ENCODE measurements around the gene BMPER.
A peak's percentile ranks its signal among the peaks of the same experiment; 100 is the strongest.

BMPER gene

GRCh38 chr7:34019301-34019790 is 114.0 kb downstream of the BMPER start:
- no peaks in the 10 kb centered on the region for H3K27me3 ChIP-seq (ENCODE audit: insufficient read depth, low read depth, severe bottlenecking)
- H3K9me3 ChIP-seq (ENCODE audit: severe bottlenecking), result no peaks in the 10 kb centered on the region
- no peak for DNase-seq
- H3K27ac ChIP-seq, result no peak overlapping the region
- H3K4me3 ChIP-seq (ENCODE audit: low read depth, low read length), result no peak overlapping the region
- TF ChIP-seq CTCF (IDR thresholded peaks at IDR 0.05; ENCODE audit: low read depth, low read length), result no peak
- H3K36me3 ChIP-seq, result no peaks in the 10 kb centered on the region

GRCh38 chr7:34022626-34023025 is 117.3 kb downstream of the BMPER start:
- no peaks in the 10 kb centered on the region for H3K36me3 ChIP-seq
- no peaks in the 10 kb centered on the region for H3K27me3 ChIP-seq (ENCODE audit: insufficient read depth, low read depth, severe bottlenecking)
- no peak for TF ChIP-seq CTCF (IDR thresholded peaks at IDR 0.05; ENCODE audit: low read depth, low read length)
- no peaks in the 10 kb centered on the region for H3K9me3 ChIP-seq (ENCODE audit: severe bottlenecking)
- DNase-seq, result no peak
- H3K4me3 ChIP-seq (ENCODE audit: low read depth, low read length), result no peak overlapping the region
- no peak overlapping the region for H3K27ac ChIP-seq

GRCh38 chr7:34025600-34025999 is 120.3 kb downstream of the BMPER start:
- Histone ChIP-seq H3K27ac (no peak overlapping the region), H3K9me3 (ENCODE audit: severe bottlenecking) (no peaks in the 10 kb centered on the region), H3K4me3 (ENCODE audit: low read depth, low read length) (no peak overlapping the region), H3K27me3 (ENCODE audit: insufficient read depth, low read depth, severe bottlenecking) (no peaks in the 10 kb centered on the region), H3K36me3 (no peaks in the 10 kb centered on the region)
- DNase-seq, result no peak
- TF ChIP-seq CTCF (IDR thresholded peaks at IDR 0.05; ENCODE audit: low read depth, low read length), result no peak

GRCh38 chr7:34026481-34027190 is 121.3 kb downstream of the BMPER start:
- Histone ChIP-seq H3K4me3 (ENCODE audit: low read depth, low read length) (no peak overlapping the region), H3K27me3 (ENCODE audit: insufficient read depth, low read depth, severe bottlenecking) (no peaks in the 10 kb centered on the region), H3K27ac (no peak overlapping the region), H3K36me3 (no peaks in the 10 kb centered on the region), H3K9me3 (ENCODE audit: severe bottlenecking) (no peaks in the 10 kb centered on the region)
- TF ChIP-seq CTCF (IDR thresholded peaks at IDR 0.05; ENCODE audit: low read depth, low read length), result no peak
- DNase-seq, result no peak

GRCh38 chr7:34031156-34031555 is 125.8 kb downstream of the BMPER start:
- H3K27ac ChIP-seq, result no peak overlapping the region
- no peaks in the 10 kb centered on the region for H3K36me3 ChIP-seq
- no peak overlapping the region for H3K4me3 ChIP-seq (ENCODE audit: low read depth, low read length)
- no peaks in the 10 kb centered on the region for H3K9me3 ChIP-seq (ENCODE audit: severe bottlenecking)
- DNase-seq, result no peak
- TF ChIP-seq CTCF (IDR thresholded peaks at IDR 0.05; ENCODE audit: low read depth, low read length), result no peak
- no peaks in the 10 kb centered on the region for H3K27me3 ChIP-seq (ENCODE audit: insufficient read depth, low read depth, severe bottlenecking)

GRCh38 chr7:34034728-34035127 is 129.4 kb downstream of the BMPER start:
- TF ChIP-seq CTCF (IDR thresholded peaks at IDR 0.05; ENCODE audit: low read depth, low read length), result no peak
- no peak overlapping the region for H3K4me3 ChIP-seq (ENCODE audit: low read depth, low read length)
- H3K27ac ChIP-seq, result no peak overlapping the region
- H3K27me3 ChIP-seq (ENCODE audit: insufficient read depth, low read depth, severe bottlenecking), result no peaks in the 10 kb centered on the region
- H3K9me3 ChIP-seq (ENCODE audit: severe bottlenecking), result no peaks in the 10 kb centered on the region
- no peaks in the 10 kb centered on the region for H3K36me3 ChIP-seq
- peak; percentile 43 for DNase-seq
